NT2/D1 (cell line): ENCODE results near the gene NECTIN1.

ENCODE experiments used
- SUZ12 ChIP-seq: IDR thresholded peaks from 2 replicates; pipeline ENCODE4 v1.6.1; 2011; ENCODE audit not compliant: insufficient read length, insufficient read depth; ENCODE audit errors: extremely low read depth
- ZNF274 ChIP-seq: IDR thresholded peaks from 2 replicates; pipeline ENCODE4 v1.6.1; 2011; ENCODE audit warnings: mild to moderate bottlenecking, low read depth, low read length

DNA sequence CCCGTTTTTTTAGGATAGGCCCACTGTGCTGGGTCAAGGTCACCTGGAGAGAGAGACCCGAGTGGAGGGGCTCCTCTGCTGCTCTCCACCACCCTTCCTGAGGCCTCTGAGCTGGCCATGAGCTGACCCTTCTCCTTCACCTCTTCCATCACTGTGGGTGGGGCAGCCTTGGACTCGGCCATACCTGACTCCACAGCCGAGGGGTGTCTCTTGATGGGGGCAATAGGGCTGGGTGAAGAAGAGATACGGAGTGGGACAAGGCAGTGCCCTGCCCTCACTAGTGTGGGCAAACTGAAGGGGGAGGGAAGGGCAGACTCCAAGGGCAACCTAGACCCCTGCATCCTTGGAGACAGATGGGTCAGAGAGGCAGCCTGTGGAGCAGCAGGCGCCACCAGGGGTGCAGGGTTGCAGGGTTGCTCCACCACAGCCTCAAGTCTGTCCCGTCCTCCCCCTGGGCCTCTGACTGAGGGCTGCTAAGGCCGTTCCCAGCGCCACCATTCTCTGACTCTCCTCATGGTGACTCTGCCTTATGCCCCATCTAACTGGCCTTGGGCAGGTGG, 20.1 kb upstream of the NECTIN1 start:
- TF ChIP-seq SUZ12, result no peak
- no peak for TF ChIP-seq ZNF274
